Measurements from ENCODE around the gene ARL16.

GRCh38 chr17:81693509-81694210 is 10.1 kb upstream of the ARL16 start:
- TF ChIP-seq CTCF (conservative IDR thresholded peaks at IDR 0.05; ENCODE audit: low read depth, low read length) (no peak), RCOR1 (IDR thresholded peaks at IDR 0.05; ENCODE audit: insufficient replicate concordance, low read length) (no peak), CEBPB (IDR thresholded peaks at IDR 0.05; ENCODE audit: low read depth, low read length) (no peak), POLR2A (IDR thresholded peaks at IDR 0.05; ENCODE audit: low read depth, low read length) (no peak), MXI1 (IDR thresholded peaks at IDR 0.05; ENCODE audit: borderline replicate concordance, low read depth, low read length) (no peak), RAD21 (IDR thresholded peaks at IDR 0.05; ENCODE audit: low read length) (no peak)

All from IMR-90 (cell line).